Colonic mucosa (tissue), 4 donors: Measurements from ENCODE around the gene CYP1A1. TPM values are rescaled to one million over a fixed set of nuclear protein-coding genes. Genes with fewer than 3 reads are reported as not detected.

ENCODE experiments used
- DNase-seq: peaks from one replicate; pipeline ENCODE4 v3.0.0-alpha.2; 2020
- H3K27ac ChIP-seq: fragments of 200-600 bp; one replicate; pipeline ENCODE4 v1.8.0; 2021
- H3K27me3 ChIP-seq: fragments of 200-600 bp; one replicate; pipeline ENCODE4 v1.8.0; 2021
- H3K36me3 ChIP-seq: fragments of 200-600 bp; one replicate; pipeline ENCODE4 v1.8.0; 2021
- H3K4me1 ChIP-seq: fragments of 200-600 bp; one replicate; pipeline ENCODE4 v1.8.0; 2021; ENCODE audit warnings: mild to moderate bottlenecking
- H3K4me3 ChIP-seq: fragments of 200-600 bp; one replicate; pipeline ENCODE4 v1.8.0; 2021
- H3K9ac ChIP-seq, 2 donors: one replicate each; pipeline ENCODE4 v1.7.0; 2013; ENCODE audit warnings: control low read depth in 2 of 2, low read depth in 2 of 2, low read length in 2 of 2
- H3K9me3 ChIP-seq: fragments of 200-600 bp; one replicate; pipeline ENCODE4 v1.8.0; 2021
- CTCF ChIP-seq: fragments of 200-600 bp; IDR thresholded peaks from one replicate; pipeline ENCODE4 v1.8.0; 2022; ENCODE audit warnings: antibody characterized with exemption, mild to moderate bottlenecking
- intact Hi-C: fragments of 100-400 bp; cut with DNase I; formaldehyde crosslinking; loops from one replicate; pipeline ENCODE4 v1.14.1; 2022
- total RNA-seq, 2 donors: library from RNA; stranded (reverse); fragmentation: NEBNext Ultra II Directional in 1 of 2; extraction: Animal tissue kit (Norgen Biotek cat#: 25700) in 1 of 2; gene quantifications; one replicate each; pipeline ENCODE4 v1.2.1, GENCODE V29; 2021
- donor health status: healthy.
- donor health status: DM: no; HTN: no; CAD: no.
- donor health status: DM: no; HTN: no; CAD: no.

CYP1A1 gene
- total RNA-seq, 2 donors from 2014 or later, result not detected

- no peaks in the 10 kb centered on the region for H3K9me3 ChIP-seq
- DNase-seq, result no peak
- no peak overlapping the region for H3K27ac ChIP-seq
- no peak overlapping the region for H3K9ac ChIP-seq
- H3K36me3 ChIP-seq, result no peaks in the 10 kb centered on the region
- no peak overlapping the region for H3K4me3 ChIP-seq
- intact Hi-C loops, result no loop called here
- no peaks in the 10 kb centered on the region for H3K4me1 ChIP-seq
- TF ChIP-seq CTCF, result no peak
- H3K27me3 ChIP-seq, result no peaks in the 10 kb centered on the region
Measured at GRCh38 chr15:74709892-74710291, 15.4 kb downstream of the CYP1A1 start.

- intact Hi-C loops, result no loop called here
- TF ChIP-seq CTCF, result no peak
- H3K27me3 ChIP-seq, result no peaks in the 10 kb centered on the region
- H3K36me3 ChIP-seq, result no peaks in the 10 kb centered on the region
- no peak overlapping the region for H3K4me3 ChIP-seq
- H3K9ac ChIP-seq, result no peak overlapping the region
- no peaks in the 10 kb centered on the region for H3K9me3 ChIP-seq
- no peak overlapping the region for H3K27ac ChIP-seq
- no peak for DNase-seq
- H3K4me1 ChIP-seq, result no peaks in the 10 kb centered on the region
Measured at GRCh38 chr15:74709011-74709410, 16.3 kb downstream of the CYP1A1 start.

- no peak for TF ChIP-seq CTCF
- Histone ChIP-seq H3K27me3 (no peaks in the 10 kb centered on the region), H3K27ac (no peak overlapping the region), H3K4me1 (peaks cover 4% of the 10 kb centered on the region), H3K36me3 (no peaks in the 10 kb centered on the region), H3K9ac (peak overlapping the region in 1 of 2 donors; percentile 85), H3K9me3 (no peaks in the 10 kb centered on the region), H3K4me3 (no peak overlapping the region)
- no peak for DNase-seq
- intact Hi-C loops, result no loop called here
Measured at GRCh38 chr15:74696808-74697207, 28.5 kb downstream of the CYP1A1 start.

- Histone ChIP-seq H3K9ac (peak overlapping the region; percentile 75 to 85), H3K4me3 (peak overlapping the region; percentile 92), H3K4me1 (peaks cover 4% of the 10 kb centered on the region), H3K36me3 (no peaks in the 10 kb centered on the region), H3K9me3 (no peaks in the 10 kb centered on the region), H3K27me3 (no peaks in the 10 kb centered on the region), H3K27ac (no peak overlapping the region)
- no peak for TF ChIP-seq CTCF
- no peak for DNase-seq
- intact Hi-C loops, result no loop called here
Measured at GRCh38 chr15:74696398-74696729, 29.0 kb downstream of the CYP1A1 start.

- no peak for TF ChIP-seq CTCF
- peak within 1 kb of the TSS; percentile 47 for H3K27ac ChIP-seq
- peaks cover 4% of the 10 kb centered on the region for H3K4me1 ChIP-seq
- peak; percentile 93 for DNase-seq
- intact Hi-C loops, result no loop called here
- peak within 1 kb of the TSS; percentile 92 for H3K4me3 ChIP-seq
- H3K9ac ChIP-seq, result peak within 1 kb of the TSS; percentile 75 to 85
- no peaks in the 10 kb centered on the region for H3K27me3 ChIP-seq
- H3K9me3 ChIP-seq, result no peaks in the 10 kb centered on the region
- no peaks in the 10 kb centered on the region for H3K36me3 ChIP-seq
Measured at GRCh38 chr15:74695597-74696397, 29.5 kb downstream of the CYP1A1 start, which contains the start of gene EDC3. Gene EDC3 (minus strand): TSS chr15:74696024. CDS start chr15:74675124, 20,900 bp downstream.
